Neutrophil (primary cell): ENCODE data around the gene RGN.
"Not testable (repeated sequence)": the region's sequence is repeated elsewhere in the genome, so short reads cannot be mapped to it uniquely, and the experiment has no call there.

Experiments used
- H3K27ac ChIP-seq: fragments of 200-600 bp; sonication (generic); 2 replicates; pipeline ENCODE4 v1.5.1; 2016; ENCODE audit warnings: mild to moderate bottlenecking, moderate library complexity
- H3K27me3 ChIP-seq: fragments of 200-600 bp; sonication (generic); 2 replicates; pipeline ENCODE4 v1.6.0; 2016; ENCODE audit warnings: mild to moderate bottlenecking
- H3K36me3 ChIP-seq: fragments of 200-600 bp; sonication (generic); 2 replicates; pipeline ENCODE4 v1.5.1; 2017
- H3K4me1 ChIP-seq, 2 experiments: fragments of 200-600 bp in 1 of 2; sonication (generic) in 1 of 2; 1 replicate in 1 of 2; 2 replicates in 1 of 2; pipeline versions ENCODE4 v1.5.1 to v1.6.1; 2013 to 2016; ENCODE audit warnings: low read depth in 1 of 2, low read length in 1 of 2, mild to moderate bottlenecking in 1 of 2, moderate library complexity in 1 of 2; ENCODE audit not compliant: control insufficient read depth in 1 of 2, insufficient read depth in 1 of 2
- H3K4me3 ChIP-seq, 2 experiments: fragments of 200-600 bp in 1 of 2; sonication (generic) in 1 of 2; 1 replicate in 1 of 2; 2 replicates in 1 of 2; pipeline ENCODE4 v1.5.1; 2013 to 2016; ENCODE audit warnings: low read depth in 1 of 2, low read length in 1 of 2, mild to moderate bottlenecking in 1 of 2, moderate library complexity in 1 of 2
- H3K9me3 ChIP-seq: fragments of 200-600 bp; sonication (generic); 2 replicates; pipeline ENCODE4 v1.5.1; 2016
- TF ChIP-seq, protein P1 (sequence below): fragments of 200-600 bp; sonication (generic); IDR thresholded peaks from 2 replicates; pipeline ENCODE4 v1.5.1; 2016; ENCODE audit warnings: antibody characterized with exemption

RGN gene

DNA sequence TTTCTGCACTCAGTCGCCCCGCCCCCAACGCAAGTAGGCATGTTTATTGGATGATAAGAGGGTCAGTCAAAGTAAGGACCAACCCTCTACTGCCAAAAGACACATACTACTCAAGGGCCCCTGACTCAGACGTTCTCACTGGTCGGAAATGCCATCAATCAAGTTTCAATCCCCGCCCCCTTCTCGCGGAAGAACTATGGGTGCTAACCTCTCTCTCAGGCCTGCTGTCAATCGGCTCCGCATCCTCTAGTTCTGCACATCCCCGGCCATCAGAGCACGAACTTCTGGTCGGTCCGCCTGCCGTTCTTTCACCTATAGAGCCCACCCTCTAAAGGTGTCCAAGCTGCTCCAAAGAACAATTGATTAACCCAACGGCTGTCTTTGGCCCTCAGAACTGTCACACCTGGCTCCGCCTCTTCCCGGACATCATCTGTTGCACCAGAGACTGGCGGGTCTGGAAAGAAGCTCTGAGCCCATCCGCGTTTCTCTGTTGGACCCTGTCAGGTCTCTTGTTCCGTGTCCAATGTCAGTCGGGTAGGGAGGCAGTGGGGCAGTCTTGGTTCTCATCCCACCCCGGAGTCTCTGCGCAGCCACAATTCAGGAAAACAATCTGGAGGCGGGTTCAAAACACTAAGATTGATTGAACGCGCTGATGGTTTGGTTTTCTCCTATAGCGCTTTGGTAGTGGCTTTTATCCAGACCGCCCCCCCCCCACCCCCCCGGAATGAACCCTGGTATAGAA lies 51.1 kb downstream of the RGN start:
- peak overlapping the region; percentile 86 for H3K27ac ChIP-seq
- H3K4me1 ChIP-seq, result peaks cover 0 to 2% of the 10 kb centered on the region in 2 experiments
- H3K36me3 ChIP-seq, result no peaks in the 10 kb centered on the region
- peak overlapping the region; percentile 71 to 80 for H3K4me3 ChIP-seq
- no peaks in the 10 kb centered on the region for H3K9me3 ChIP-seq
- TF ChIP-seq, protein P1, sequence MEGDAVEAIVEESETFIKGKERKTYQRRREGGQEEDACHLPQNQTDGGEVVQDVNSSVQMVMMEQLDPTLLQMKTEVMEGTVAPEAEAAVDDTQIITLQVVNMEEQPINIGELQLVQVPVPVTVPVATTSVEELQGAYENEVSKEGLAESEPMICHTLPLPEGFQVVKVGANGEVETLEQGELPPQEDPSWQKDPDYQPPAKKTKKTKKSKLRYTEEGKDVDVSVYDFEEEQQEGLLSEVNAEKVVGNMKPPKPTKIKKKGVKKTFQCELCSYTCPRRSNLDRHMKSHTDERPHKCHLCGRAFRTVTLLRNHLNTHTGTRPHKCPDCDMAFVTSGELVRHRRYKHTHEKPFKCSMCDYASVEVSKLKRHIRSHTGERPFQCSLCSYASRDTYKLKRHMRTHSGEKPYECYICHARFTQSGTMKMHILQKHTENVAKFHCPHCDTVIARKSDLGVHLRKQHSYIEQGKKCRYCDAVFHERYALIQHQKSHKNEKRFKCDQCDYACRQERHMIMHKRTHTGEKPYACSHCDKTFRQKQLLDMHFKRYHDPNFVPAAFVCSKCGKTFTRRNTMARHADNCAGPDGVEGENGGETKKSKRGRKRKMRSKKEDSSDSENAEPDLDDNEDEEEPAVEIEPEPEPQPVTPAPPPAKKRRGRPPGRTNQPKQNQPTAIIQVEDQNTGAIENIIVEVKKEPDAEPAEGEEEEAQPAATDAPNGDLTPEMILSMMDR, result no peak
- no peaks in the 10 kb centered on the region for H3K27me3 ChIP-seq

DNA sequence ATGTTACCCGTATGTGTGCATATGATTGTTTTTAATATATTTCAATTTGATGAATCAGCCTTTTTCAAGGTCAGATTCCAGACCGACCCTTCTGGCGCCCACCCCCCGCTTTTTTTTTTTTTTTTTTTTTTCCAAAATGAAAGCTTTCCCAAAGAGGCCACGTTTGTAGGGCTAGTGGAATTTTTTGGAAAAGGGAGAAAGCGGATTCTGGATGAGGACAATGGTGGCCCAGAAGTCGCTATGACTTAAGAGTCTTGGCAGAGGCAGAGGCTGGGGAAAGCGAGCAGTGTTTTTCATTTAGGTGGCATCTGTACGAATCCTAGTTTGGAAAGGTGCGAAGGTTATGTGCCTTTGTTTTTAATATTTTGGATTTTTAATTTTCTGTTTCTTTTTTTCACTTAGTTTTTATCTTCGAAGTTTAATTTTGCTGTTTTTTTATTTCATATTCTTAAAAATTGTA lies 51.7 kb downstream of the RGN start:
- H3K4me3 ChIP-seq, result peak overlapping the region; percentile 71 to 80
- H3K9me3 ChIP-seq, result no peaks in the 10 kb centered on the region
- no peaks in the 10 kb centered on the region for H3K36me3 ChIP-seq
- H3K27me3 ChIP-seq, result no peaks in the 10 kb centered on the region
- H3K27ac ChIP-seq, result peak overlapping the region; percentile 86
- peaks cover 0 to 2% of the 10 kb centered on the region in 2 experiments for H3K4me1 ChIP-seq
- TF ChIP-seq, protein P1, result no peak

DNA sequence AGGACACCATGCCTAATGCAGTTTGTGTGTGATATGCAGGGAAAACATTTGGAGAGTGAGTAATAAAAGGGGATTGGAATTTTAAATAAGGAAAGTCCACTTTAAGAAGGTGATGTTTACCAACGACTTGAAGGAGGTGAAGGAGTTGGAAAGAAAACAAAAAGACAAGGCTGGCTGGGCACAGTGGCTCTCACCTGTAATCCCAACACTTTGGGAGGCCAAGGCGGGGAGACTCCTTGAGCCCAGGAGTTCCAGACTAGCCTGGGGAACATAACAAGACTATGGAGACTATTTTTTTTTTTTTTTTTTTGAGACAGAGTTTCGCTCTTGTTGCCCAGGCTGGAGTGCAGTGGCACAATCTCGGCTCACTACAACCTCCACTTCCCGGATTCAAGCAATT lies 55.2 kb downstream of the RGN start:
- no peaks in the 10 kb centered on the region for H3K9me3 ChIP-seq
- no peak overlapping the region for H3K4me3 ChIP-seq
- TF ChIP-seq, protein P1, result no peak
- H3K27me3 ChIP-seq, result no peaks in the 10 kb centered on the region
- H3K36me3 ChIP-seq, result no peaks in the 10 kb centered on the region
- H3K27ac ChIP-seq, result no peak overlapping the region
- peaks cover 0 to 2% of the 10 kb centered on the region in 2 experiments for H3K4me1 ChIP-seq

DNA sequence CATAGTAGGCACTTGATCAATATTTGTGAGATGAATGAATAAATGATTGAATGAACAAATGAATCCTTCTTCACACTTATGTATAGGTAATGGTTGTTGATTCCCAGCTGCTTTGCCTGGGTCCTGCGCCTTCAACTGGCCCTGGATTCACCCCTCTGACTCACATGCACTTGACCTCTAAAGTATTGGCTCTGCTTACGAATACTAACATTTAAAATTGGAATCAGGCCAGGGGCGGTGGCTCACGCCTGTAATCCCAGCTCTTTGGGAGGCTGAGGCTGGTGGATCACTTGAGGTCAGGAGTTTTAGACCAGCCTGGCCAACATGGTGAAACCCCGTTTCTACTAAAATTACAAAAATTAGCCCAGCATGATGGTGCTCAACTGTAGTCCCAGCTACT lies 57.4 kb downstream of the RGN start:
- H3K27ac ChIP-seq, result not testable (repeated sequence)

DNA sequence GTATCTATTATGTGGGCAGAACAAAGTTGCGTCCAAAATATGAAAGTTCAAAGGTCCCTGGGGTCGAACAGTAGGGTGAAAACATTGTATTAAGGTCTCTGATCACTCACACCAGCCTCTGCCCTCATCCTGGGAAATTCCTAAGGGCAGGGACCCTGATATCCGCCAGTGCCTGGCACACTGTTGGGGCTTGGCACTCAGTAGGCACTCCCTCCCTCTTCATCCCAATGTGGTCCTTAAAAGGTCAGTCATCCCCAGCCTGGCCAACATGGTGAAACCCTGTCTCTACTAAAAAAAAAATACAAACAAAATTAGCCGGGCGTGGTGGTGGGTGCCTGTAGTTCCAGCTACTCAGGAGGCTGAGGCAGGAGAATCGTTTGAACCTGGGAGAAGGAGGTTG lies 59.9 kb downstream of the RGN start:
- Histone ChIP-seq H3K4me1 (peaks cover 0 to under 1% of the 10 kb centered on the region in 2 experiments), H3K36me3 (no peaks in the 10 kb centered on the region), H3K4me3 (no peak overlapping the region), H3K9me3 (no peaks in the 10 kb centered on the region), H3K27me3 (no peaks in the 10 kb centered on the region), H3K27ac (no peak overlapping the region)
- TF ChIP-seq, protein P1, result no peak

More for the DNA sequence above, 57.4 kb downstream of the RGN start:
- not testable (repeated sequence) for H3K27me3 ChIP-seq, H3K4me3 ChIP-seq, H3K9me3 ChIP-seq, H3K36me3 ChIP-seq, H3K4me1 ChIP-seq
